Activated CD4-positive, alpha-beta T cell treated with anti-CD3 and anti-CD28 coated beads, Interleukin-2, amount 10 ng/mL, durations not matched to agents 7 days and 5 days (primary cell): ENCODE measurements around the gene PLA2G4B. TPM values are rescaled to one million over a fixed set of nuclear protein-coding genes. Genes with fewer than 3 reads are reported as not detected.

Experiments used
- CTCF ChIA-PET: fragments of 350-600 bp; sonication (Branson Sonifier 250); formaldehyde crosslinking; loops from one replicate; lab custom pipeline; 2021; ENCODE audit warnings: antibody characterized with exemption; lab: Charles Lee
- POLR2A ChIA-PET: fragments of 350-600 bp; sonication (Branson Sonifier 250); formaldehyde crosslinking; loops from one replicate; lab custom pipeline; 2021; ENCODE audit warnings: antibody characterized with exemption; lab: Charles Lee
- DNase-seq: peaks from one replicate; pipeline ENCODE4 v3.0.0-alpha.2; 2020
- H3K27ac Mint-ChIP-seq: one replicate; pipeline ENCODE4 v1.8.0; 2021; ENCODE audit warnings: mild to moderate bottlenecking, moderate library complexity, mixed read lengths
- H3K27me3 Mint-ChIP-seq: one replicate; pipeline ENCODE4 v1.8.0; 2021; ENCODE audit warnings: mixed read lengths
- H3K36me3 Mint-ChIP-seq: one replicate; pipeline ENCODE4 v1.8.0; 2021; ENCODE audit warnings: low read depth, mixed read lengths
- H3K4me1 Mint-ChIP-seq: one replicate; pipeline ENCODE4 v1.8.0; 2021; ENCODE audit warnings: mixed read lengths
- H3K4me3 Mint-ChIP-seq: one replicate; pipeline ENCODE4 v1.8.0; 2021; ENCODE audit warnings: mild to moderate bottlenecking, moderate library complexity, mixed read lengths
- H3K9me3 Mint-ChIP-seq: one replicate; pipeline ENCODE4 v1.8.0; 2021; ENCODE audit warnings: mixed read lengths
- total RNA-seq, 2 experiments: library from RNA; stranded (reverse); gene quantifications; one replicate each; pipeline ENCODE4 v1.2.3, GENCODE V29; 2021

PLA2G4B gene
- total RNA-seq, 2 experiments from 2014 or later, result 10.5 to 17.0 TPM

- ChIA-PET POLR2A (no interaction called here), CTCF (interaction anchor here (1.4 to 1.8 kb wide), 3 partner anchors 13 to 93 kb away, joined by 3 to 4 read pairs (median 3); no protein-coding TSS in a partner anchor)
- no peaks in the 10 kb centered on the region for H3K27me3 Mint-ChIP-seq
- peak overlapping the region; percentile 36 for H3K27ac Mint-ChIP-seq
- H3K36me3 Mint-ChIP-seq, result no peaks in the 10 kb centered on the region
- no peaks in the 10 kb centered on the region for H3K9me3 Mint-ChIP-seq
- DNase-seq, result no peak
- peaks cover 9% of the 10 kb centered on the region for H3K4me1 Mint-ChIP-seq
- no peak overlapping the region for H3K4me3 Mint-ChIP-seq
These were observed 18.7 kb downstream of the PLA2G4B start for GRCh38 chr15:41857316-41857715.

- ChIA-PET CTCF (interaction anchor here (1.2 to 1.5 kb wide), 3 partner anchors 11 to 85 kb away, joined by 3 to 6 read pairs (median 4); partner anchors contain the start of gene MAPKBP1), POLR2A (no interaction called here)
- Mint-ChIP-seq H3K27me3 (no peaks in the 10 kb centered on the region), H3K4me1 (peaks cover 12% of the 10 kb centered on the region), H3K27ac (no peak overlapping the region), H3K9me3 (no peaks in the 10 kb centered on the region), H3K4me3 (no peak overlapping the region), H3K36me3 (no peaks in the 10 kb centered on the region)
- no peak for DNase-seq
These were observed 20.1 kb downstream of the PLA2G4B start for GRCh38 chr15:41858756-41859155.

GRCh38 chr15:41860049-41860828, 21.6 kb downstream of the PLA2G4B start:
- no peaks in the 10 kb centered on the region for H3K36me3 Mint-ChIP-seq
- H3K4me3 Mint-ChIP-seq, result no peak overlapping the region
- no peaks in the 10 kb centered on the region for H3K9me3 Mint-ChIP-seq
- peaks cover 12% of the 10 kb centered on the region for H3K4me1 Mint-ChIP-seq
- no peak overlapping the region for H3K27ac Mint-ChIP-seq
- CTCF ChIA-PET, result interaction anchor here (1.3 to 1.5 kb wide), 2 partner anchors 8 to 10 kb away, joined by 3 to 6 read pairs; no protein-coding TSS in a partner anchor
- no peaks in the 10 kb centered on the region for H3K27me3 Mint-ChIP-seq
- POLR2A ChIA-PET, result no interaction called here
- DNase-seq, result no peak

- no peaks in the 10 kb centered on the region for H3K27me3 Mint-ChIP-seq
- no peaks in the 10 kb centered on the region for H3K36me3 Mint-ChIP-seq
- no peak for DNase-seq
- POLR2A ChIA-PET, result no interaction called here
- peaks cover 12% of the 10 kb centered on the region for H3K4me1 Mint-ChIP-seq
- H3K9me3 Mint-ChIP-seq, result no peaks in the 10 kb centered on the region
- CTCF ChIA-PET, result interaction anchor here (0.5 to 1.9 kb wide), 7 partner anchors 12 to 488 kb away, joined by 3 to 6 read pairs (median 4); no protein-coding TSS in a partner anchor
- H3K4me3 Mint-ChIP-seq, result no peak overlapping the region
- H3K27ac Mint-ChIP-seq, result no peak overlapping the region
These were observed 23.2 kb downstream of the PLA2G4B start for GRCh38 chr15:41861736-41862356.

GRCh38 chr15:41862515-41863116, 24.0 kb downstream of the PLA2G4B start:
- peaks cover 12% of the 10 kb centered on the region for H3K4me1 Mint-ChIP-seq
- no peaks in the 10 kb centered on the region for H3K36me3 Mint-ChIP-seq
- no peak for DNase-seq
- CTCF ChIA-PET, result interaction anchor here (0.6 to 1.9 kb wide), 5 partner anchors 11 to 52 kb away, joined by 3 to 6 read pairs (median 4); no protein-coding TSS in a partner anchor
- peak overlapping the region; percentile 11 for H3K27ac Mint-ChIP-seq
- no peak overlapping the region for H3K4me3 Mint-ChIP-seq
- POLR2A ChIA-PET, result no interaction called here
- no peaks in the 10 kb centered on the region for H3K27me3 Mint-ChIP-seq
- no peaks in the 10 kb centered on the region for H3K9me3 Mint-ChIP-seq

GRCh38 chr15:41865490-41866055, 26.9 kb downstream of the PLA2G4B start:
- Mint-ChIP-seq H3K36me3 (no peaks in the 10 kb centered on the region), H3K4me3 (no peak overlapping the region), H3K27ac (no peak overlapping the region), H3K4me1 (peaks cover 7% of the 10 kb centered on the region), H3K27me3 (no peaks in the 10 kb centered on the region), H3K9me3 (no peaks in the 10 kb centered on the region)
- POLR2A ChIA-PET, result no interaction called here
- CTCF ChIA-PET, result interaction anchor here (1.0 to 1.5 kb wide), 2 partner anchors 13 to 16 kb away, joined by 3 to 5 read pairs; no protein-coding TSS in a partner anchor
- no peak for DNase-seq

- Mint-ChIP-seq H3K36me3 (no peaks in the 10 kb centered on the region), H3K27ac (no peak overlapping the region), H3K9me3 (no peaks in the 10 kb centered on the region), H3K4me3 (no peak overlapping the region), H3K27me3 (no peaks in the 10 kb centered on the region), H3K4me1 (peaks cover 12% of the 10 kb centered on the region)
- CTCF ChIA-PET, result no interaction called here
- no peak for DNase-seq
- POLR2A ChIA-PET, result no interaction called here
These were observed 27.6 kb downstream of the PLA2G4B start for GRCh38 chr15:41866263-41866703.

GRCh38 chr15:41866872-41867579, 28.4 kb downstream of the PLA2G4B start:
- Mint-ChIP-seq H3K4me3 (no peak overlapping the region), H3K27ac (peak overlapping the region; percentile 26), H3K9me3 (no peaks in the 10 kb centered on the region), H3K4me1 (peaks cover 15% of the 10 kb centered on the region), H3K27me3 (no peaks in the 10 kb centered on the region), H3K36me3 (no peaks in the 10 kb centered on the region)
- no peak for DNase-seq
- POLR2A ChIA-PET, result no interaction called here
- CTCF ChIA-PET, result no interaction called here

GRCh38 chr15:41868321-41868720, 29.7 kb downstream of the PLA2G4B start:
- Mint-ChIP-seq H3K4me1 (peaks cover 12% of the 10 kb centered on the region), H3K9me3 (no peaks in the 10 kb centered on the region), H3K4me3 (no peak overlapping the region), H3K27ac (no peak overlapping the region), H3K27me3 (no peaks in the 10 kb centered on the region), H3K36me3 (no peaks in the 10 kb centered on the region)
- POLR2A ChIA-PET, result interaction anchor here (0.5 kb wide), 1 partner anchor 527 kb away, joined by 6 read pairs; no protein-coding TSS in a partner anchor
- CTCF ChIA-PET, result interaction anchor here (1.0 to 2.2 kb wide), 3 partner anchors 15 to 94 kb away, joined by 3 to 9 read pairs (median 3); partner anchors contain the start of gene MAPKBP1
- no peak for DNase-seq

GRCh38 chr15:41869770-41870688, 31.4 kb downstream of the PLA2G4B start:
- Mint-ChIP-seq H3K27me3 (no peaks in the 10 kb centered on the region), H3K4me3 (no peak overlapping the region), H3K9me3 (no peaks in the 10 kb centered on the region), H3K27ac (peak overlapping the region; percentile 91), H3K4me1 (peaks cover 12% of the 10 kb centered on the region), H3K36me3 (no peaks in the 10 kb centered on the region)
- no peak for DNase-seq
- CTCF ChIA-PET, result interaction anchor here (1.0 to 2.2 kb wide), 11 partner anchors 9 to 189 kb away, joined by 3 to 9 read pairs (median 4); partner anchors contain the start of gene MAPKBP1
- POLR2A ChIA-PET, result interaction anchor here (0.9 kb wide), 1 partner anchor 34 kb away, joined by 5 read pairs; no protein-coding TSS in a partner anchor

- H3K36me3 Mint-ChIP-seq, result no peaks in the 10 kb centered on the region
- POLR2A ChIA-PET, result interaction anchor here (0.7 to 0.9 kb wide), 2 partner anchors 24 to 34 kb away, joined by 3 to 5 read pairs; no protein-coding TSS in a partner anchor
- H3K27ac Mint-ChIP-seq, result peak overlapping the region; percentile 91
- no peaks in the 10 kb centered on the region for H3K27me3 Mint-ChIP-seq
- H3K4me3 Mint-ChIP-seq, result no peak overlapping the region
- H3K9me3 Mint-ChIP-seq, result no peaks in the 10 kb centered on the region
- peak; percentile 70 for DNase-seq
- peaks cover 12% of the 10 kb centered on the region for H3K4me1 Mint-ChIP-seq
- CTCF ChIA-PET, result interaction anchor here (1.0 to 1.8 kb wide), 9 partner anchors 9 to 188 kb away, joined by 3 to 7 read pairs (median 4); partner anchors contain the start of gene MAPKBP1
These were observed 32.0 kb downstream of the PLA2G4B start for GRCh38 chr15:41870689-41871081.
